HG03066 (cell line): ENCODE data around the gene FRS2.

Experiments
- ATAC-seq: cut with Tn5 transposase; IDR thresholded peaks from one replicate; pipeline ENCODE4 v1.9.1; 2021; ENCODE audit warnings: low read depth; ENCODE audit not compliant: unreplicated experiment

The FRS2 gene

GRCh38 chr12:69459477-69459876, 10.7 kb upstream of the FRS2 start:
- no peak for ATAC-seq

GRCh38 chr12:69464428-69464827, 5.8 kb upstream of the FRS2 start:
- no peak for ATAC-seq

- no peak for ATAC-seq
Observed at GRCh38 chr12:69466867-69467266, 3.3 kb upstream of the FRS2 start.

- no peak for ATAC-seq
Observed at GRCh38 chr12:69467366-69467765, 2.8 kb upstream of the FRS2 start.

GRCh38 chr12:69468237-69469026, 1.8 kb upstream of the FRS2 start:
- no peak for ATAC-seq

- peak; percentile 14 for ATAC-seq
Observed at GRCh38 chr12:69469854-69470188, 367 bp upstream of the FRS2 start.

- ATAC-seq, result no peak
Observed at GRCh38 chr12:69471076-69471430, 865 bp downstream of the FRS2 start.

- no peak for ATAC-seq
Observed at GRCh38 chr12:69471667-69472385, 1.6 kb downstream of the FRS2 start.

GRCh38 chr12:69473262-69473661, 3.1 kb downstream of the FRS2 start:
- ATAC-seq, result no peak

- no peak for ATAC-seq
Observed at GRCh38 chr12:69474456-69474855, 4.3 kb downstream of the FRS2 start.

GRCh38 chr12:69475237-69475975, 5.2 kb downstream of the FRS2 start:
- no peak for ATAC-seq

GRCh38 chr12:69476276-69477017, 6.3 kb downstream of the FRS2 start:
- no peak for ATAC-seq

- ATAC-seq, result no peak
Observed at GRCh38 chr12:69479675-69480074, 9.5 kb downstream of the FRS2 start.

GRCh38 chr12:69480698-69481097, 10.5 kb downstream of the FRS2 start:
- no peak for ATAC-seq

- ATAC-seq, result no peak
Observed at GRCh38 chr12:69481133-69481532, 10.9 kb downstream of the FRS2 start.

- no peak for ATAC-seq
Observed at GRCh38 chr12:69483700-69484099, 13.5 kb downstream of the FRS2 start.

GRCh38 chr12:69484428-69484827, 14.2 kb downstream of the FRS2 start:
- no peak for ATAC-seq

- no peak for ATAC-seq
Observed at GRCh38 chr12:69490920-69491643, 20.9 kb downstream of the FRS2 start.

- no peak for ATAC-seq
Observed at GRCh38 chr12:69492739-69493138, 22.6 kb downstream of the FRS2 start.

GRCh38 chr12:69495071-69495470, 24.9 kb downstream of the FRS2 start:
- ATAC-seq, result no peak
